Inflammatory macrophage treated with lipopolysaccharide for 4 hours (primary cell): Measurements from ENCODE around the gene MANEAL.
"Not testable (repeated sequence)": the region's sequence is repeated elsewhere in the genome, so short reads cannot be mapped to it uniquely, and the experiment has no call there.

ENCODE experiments used
- DNase-seq: peaks from one replicate; pipeline ENCODE4 v3.0.0-alpha.2; 2020

MANEAL gene

GRCh38 chr1:37793773-37794371 lies at the start of gene MANEAL:
Gene MANEAL, plus strand, starts transcription at chr1:37793847. Its CDS starts 336 bp downstream, at chr1:37794183.
- DNase-seq: peak; percentile 67

DNA sequence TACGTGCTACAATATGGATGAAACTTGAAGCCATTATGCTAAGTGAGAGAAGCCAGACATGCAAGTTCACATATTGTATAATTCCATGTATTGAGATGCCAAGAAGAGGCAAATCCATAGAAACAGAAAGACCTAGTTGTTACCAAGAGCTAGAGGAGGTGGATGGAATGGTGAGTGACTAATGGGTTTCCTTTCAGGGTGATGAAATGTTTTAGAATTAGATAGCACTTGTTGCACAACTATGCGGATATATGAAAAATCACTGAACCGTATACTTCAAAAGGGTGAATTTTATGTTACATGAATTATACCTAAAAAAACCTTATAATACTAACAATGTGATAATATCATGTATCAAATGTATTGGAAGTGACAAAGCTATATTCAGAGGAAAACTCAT lies 46.8 kb upstream of the MANEAL start:
- DNase-seq: no peak

DNA sequence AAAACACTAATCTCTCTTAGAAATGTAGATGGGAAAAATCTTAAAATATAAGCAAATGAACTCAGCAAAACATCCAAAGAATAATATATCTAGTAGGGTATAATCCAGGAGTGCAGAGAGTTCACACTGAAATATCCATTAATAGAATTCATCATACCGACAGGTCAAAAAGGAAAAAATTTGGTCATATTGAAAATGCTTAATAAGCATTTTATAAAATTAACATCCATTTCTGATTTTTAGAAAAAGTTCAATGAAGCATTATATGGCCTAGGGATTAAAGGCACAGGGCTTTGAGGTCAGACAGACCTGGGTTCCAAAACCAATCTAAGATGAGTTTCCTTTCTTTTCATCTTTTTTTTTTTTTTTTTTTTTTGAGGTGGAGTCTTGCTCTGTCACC lies 45.1 kb upstream of the MANEAL start:
- DNase-seq: no peak

DNA sequence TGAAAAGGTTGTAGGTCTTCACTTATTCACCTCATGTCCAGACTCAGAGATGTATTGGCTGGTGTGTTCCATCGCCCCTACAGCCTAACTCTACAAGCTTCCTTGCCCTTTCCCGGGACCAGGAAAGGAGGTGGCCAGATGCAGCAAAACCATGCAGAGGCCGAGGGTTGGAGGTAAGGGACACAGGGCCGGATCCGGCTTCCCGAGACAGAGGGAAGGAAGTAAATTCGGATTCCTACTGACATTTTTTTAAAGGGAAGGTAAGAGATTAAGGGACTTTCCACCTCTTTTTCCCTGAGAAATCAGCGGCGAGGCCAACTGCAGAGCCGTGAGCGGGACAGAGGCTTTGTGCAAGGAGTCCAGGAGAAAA lies 41.4 kb upstream of the MANEAL start:
- DNase-seq: no peak

GRCh38 chr1:37752583-37753471 lies 40.8 kb upstream of the MANEAL start:
- peak; percentile 15 for DNase-seq

GRCh38 chr1:37753473-37754321 lies 40.0 kb upstream of the MANEAL start:
- DNase-seq: no peak

GRCh38 chr1:37755290-37755689 lies 38.4 kb upstream of the MANEAL start:
- no peak for DNase-seq

DNA sequence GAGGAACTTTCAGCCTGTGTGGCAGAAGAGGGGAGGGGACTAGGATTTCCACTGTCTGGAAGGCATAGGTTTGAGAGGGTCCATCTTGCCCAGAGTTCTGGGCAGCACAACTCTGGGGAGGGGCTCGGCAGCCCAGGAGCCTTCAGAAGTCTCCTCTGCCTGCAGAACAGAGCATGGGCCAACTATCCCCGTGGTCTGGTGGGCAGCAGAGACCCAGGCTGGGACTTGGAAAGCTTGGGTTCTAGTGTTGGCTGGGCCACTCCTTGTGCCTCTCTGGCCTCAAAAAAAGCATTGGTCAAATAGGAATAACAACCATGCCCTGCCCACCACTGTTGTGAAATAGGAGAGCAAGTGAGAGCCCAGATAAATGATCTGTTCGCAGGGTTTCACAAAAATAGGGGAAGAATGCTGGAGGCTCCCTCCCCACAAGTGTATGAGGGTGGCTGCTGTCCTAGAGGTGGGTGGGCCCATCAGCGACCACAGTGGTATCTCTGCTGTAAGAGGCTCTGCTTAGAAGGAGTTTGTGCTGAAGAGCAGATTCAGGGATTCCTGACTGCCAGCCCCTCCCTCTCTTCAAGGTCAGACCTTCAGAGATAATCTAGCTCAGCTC lies 37.6 kb upstream of the MANEAL start:
- peak; percentile 22 for DNase-seq

DNA sequence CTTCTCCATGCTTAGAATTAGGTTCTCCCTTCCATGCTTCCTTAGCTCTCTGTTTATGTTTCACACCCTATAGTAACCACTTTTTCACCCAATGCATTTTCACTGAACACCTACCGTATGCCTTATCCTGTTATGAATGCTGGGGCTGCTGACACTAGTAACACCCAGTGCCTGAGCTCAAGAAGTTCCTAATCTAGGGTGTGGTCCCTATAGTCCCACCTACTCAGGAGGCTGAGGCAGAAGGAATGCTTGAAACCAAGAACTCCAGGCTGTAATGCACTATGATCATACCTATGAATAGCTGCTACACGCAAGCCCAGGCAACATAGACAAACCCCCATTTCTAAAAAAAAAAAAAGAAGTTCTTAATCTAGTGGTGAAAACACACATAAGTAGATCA lies 34.2 kb upstream of the MANEAL start:
- no peak for DNase-seq

DNA sequence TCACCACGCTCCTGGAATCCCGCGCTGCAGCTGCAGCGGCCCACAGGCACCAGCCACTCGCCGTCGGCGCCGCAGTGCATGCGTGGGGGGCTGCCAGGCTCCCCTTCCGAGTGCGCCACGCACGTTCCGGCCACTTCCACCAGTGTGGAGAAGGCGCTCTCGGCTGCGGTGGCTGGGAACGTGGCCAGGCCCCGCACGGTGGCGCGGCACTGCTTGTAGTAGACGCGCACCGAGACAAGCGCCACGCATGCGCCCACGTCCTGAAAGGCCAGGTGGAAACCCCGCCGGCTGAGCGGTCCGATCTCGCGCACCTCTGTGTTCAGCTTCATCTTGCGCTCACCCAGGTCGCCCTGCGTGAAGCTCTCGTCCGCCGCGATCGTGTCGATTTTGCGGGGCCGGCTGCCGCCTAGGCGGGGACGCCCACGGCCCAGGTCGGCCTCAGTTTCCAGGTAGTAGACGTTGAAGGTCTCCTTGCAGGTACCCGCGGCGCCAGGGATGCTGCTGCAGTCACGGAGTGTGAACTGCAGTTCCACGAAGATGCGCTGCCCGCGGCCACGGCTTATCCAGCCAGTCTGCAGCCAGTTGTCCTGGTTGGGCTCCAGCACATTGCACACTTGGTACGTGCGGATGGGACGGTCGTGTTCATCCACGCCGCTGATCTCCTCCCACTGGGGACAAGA lies 32.1 kb upstream of the MANEAL start:
- DNase-seq: no peak

- DNase-seq: no peak
Observed at GRCh38 chr1:37762516-37762915, 31.1 kb upstream of the MANEAL start.

GRCh38 chr1:37763791-37764413 lies 29.7 kb upstream of the MANEAL start:
- no peak for DNase-seq

DNA sequence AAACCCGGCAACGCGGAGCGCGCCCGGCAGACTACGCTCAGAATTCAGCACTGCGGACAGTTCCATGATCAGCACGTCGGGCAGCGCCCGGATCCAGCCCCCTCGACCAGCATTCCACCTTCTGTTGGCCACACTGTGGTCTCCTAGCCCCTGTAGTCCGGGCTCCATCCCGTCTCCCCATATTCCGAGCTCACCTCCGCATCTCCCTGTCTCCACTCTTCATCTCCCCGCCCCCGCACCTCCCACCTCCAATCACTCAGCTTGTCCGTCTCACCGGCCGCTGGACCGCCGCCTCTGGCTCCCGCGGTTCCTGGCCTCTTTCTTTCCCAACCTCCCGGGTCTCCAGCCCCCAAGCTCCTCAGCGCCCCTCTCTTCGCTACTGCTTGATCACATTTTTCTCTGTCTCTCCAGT lies 29.2 kb upstream of the MANEAL start:
- DNase-seq: no peak

- no peak for DNase-seq
Observed at GRCh38 chr1:37764888-37765441, 28.7 kb upstream of the MANEAL start, which contains the start of gene EPHA10. Gene EPHA10, minus strand, starts transcription at chr1:37765120. Its CDS starts 54 bp downstream, at chr1:37765066.

GRCh38 chr1:37765916-37766664 lies 27.6 kb upstream of the MANEAL start:
- DNase-seq: no peak

DNA sequence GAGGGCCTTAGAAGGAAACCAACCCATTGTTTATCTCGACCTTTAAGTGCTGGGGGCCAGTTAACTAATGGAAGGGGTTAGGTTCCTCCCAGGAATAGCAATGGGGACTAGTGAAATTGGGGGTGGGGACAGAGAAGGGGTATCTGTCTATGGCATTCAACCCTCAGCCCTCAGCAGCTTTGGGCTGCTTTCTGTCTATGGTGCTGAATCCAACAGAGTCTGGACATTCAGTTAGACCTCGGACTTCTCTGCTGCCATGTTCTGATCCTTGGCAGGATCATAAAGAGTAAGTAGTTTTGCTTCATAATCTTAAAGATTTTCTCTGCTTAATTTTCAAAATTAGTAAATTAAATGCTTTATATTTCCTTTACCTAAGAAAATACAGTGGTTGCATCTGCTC lies 26.2 kb upstream of the MANEAL start:
- DNase-seq: no peak

GRCh38 chr1:37771440-37771839 lies 22.2 kb upstream of the MANEAL start:
- DNase-seq: not testable (repeated sequence)

DNA sequence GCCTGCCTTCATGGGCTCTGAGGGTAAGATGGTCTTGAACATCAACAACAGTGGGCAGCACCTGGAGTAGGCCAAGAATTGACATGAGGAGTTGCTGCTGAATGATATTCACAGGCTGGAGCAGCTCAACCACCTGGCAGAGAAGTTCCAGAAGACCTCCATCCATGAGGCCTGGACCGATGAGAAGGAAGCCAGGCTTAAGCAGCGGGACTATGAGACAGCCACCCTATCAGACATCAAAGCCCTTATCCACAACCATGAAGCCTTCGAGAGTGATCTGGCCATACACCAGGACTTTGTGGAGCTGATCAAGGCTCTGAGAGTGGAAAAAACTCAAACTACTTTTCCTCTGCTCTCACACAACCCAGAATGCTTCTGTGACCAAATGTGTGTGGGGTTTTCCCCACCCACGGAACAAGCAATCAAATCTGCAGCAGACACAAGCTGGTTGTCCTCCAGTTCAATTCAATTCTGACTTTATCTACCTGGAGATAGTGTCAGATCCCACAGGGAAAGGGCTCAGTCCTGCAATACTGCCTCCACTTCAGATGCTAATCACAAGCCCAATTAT lies 16.6 kb upstream of the MANEAL start:
- DNase-seq: no peak

GRCh38 chr1:37778654-37779053 lies 15.0 kb upstream of the MANEAL start:
- DNase-seq: no peak

GRCh38 chr1:37782491-37782890 lies 11.2 kb upstream of the MANEAL start:
- DNase-seq: no peak
